HepG2 (cell line): Measurements from ENCODE around the gene RGL3. TPM values are rescaled to one million over a fixed set of nuclear protein-coding genes. Genes with fewer than 3 reads are reported as not detected.

Experiments
- GPBP1L1 ChIP-seq: sonication (generic); formaldehyde crosslinking; IDR thresholded peaks from 2 replicates; pipeline ENCODE4 v1.5.0; 2020; ENCODE audit warnings: mild to moderate bottlenecking, missing genetic modification reagents
- MED13 ChIP-seq: sonication (generic); formaldehyde crosslinking; IDR thresholded peaks from 2 replicates; pipeline ENCODE4 v1.5.0; 2020; ENCODE audit warnings: missing genetic modification reagents
- PAXIP1 ChIP-seq: sonication (generic); formaldehyde crosslinking; conservative IDR thresholded peaks from 2 replicates; pipeline ENCODE4 v1.4.0; 2020; ENCODE audit warnings: mild to moderate bottlenecking, missing genetic modification reagents, moderate library complexity
- SIN3B ChIP-seq: fragments of 150-350 bp; IDR thresholded peaks from 2 replicates; pipeline ENCODE4 v1.6.1; 2014; ENCODE audit warnings: low read length
- ZNF574 ChIP-seq: sonication (generic); formaldehyde crosslinking; IDR thresholded peaks from 2 replicates; pipeline ENCODE4 v1.4.0; 2020; ENCODE audit warnings: missing genetic modification reagents
- ZNF891 ChIP-seq: sonication (generic); formaldehyde crosslinking; IDR thresholded peaks from 2 replicates; pipeline ENCODE4 v1.5.0; 2020; ENCODE audit warnings: mild to moderate bottlenecking, missing genetic modification reagents
- polyA plus RNA-seq, 8 experiments: library from polyadenylated mRNA; depleted of rRNA in 3 of 8; stranded (reverse) in 7 of 8; unstranded in 1 of 8; fragments of >200 nt; fragmentation: Illumina TruSeq in 4 of 8; extraction: Trizol in 4 of 8; gene quantifications; 2 replicates each; pipeline versions ENCODE4 v1.2.1 to v1.2.3, GENCODE V29; 2011 to 2016; ENCODE audit warnings: low read depth in 4 of 8, missing spikeins in 1 of 8, mixed read lengths in 1 of 8; ENCODE audit not compliant: insufficient read depth in 1 of 8
- total RNA-seq, 5 experiments: library from RNA; depleted of rRNA; stranded (reverse); fragments of >200 nt; fragmentation: Illumina TruSeq; extraction: Trizol; gene quantifications; 2 replicates each; pipeline ENCODE4 v1.2.3, GENCODE V29; 2016; ENCODE audit warnings: low read depth in 1 of 5
- TF ChIP-seq, protein P1 (sequence below): sonication (generic); formaldehyde crosslinking; IDR thresholded peaks from 2 replicates; pipeline ENCODE4 v1.5.1; 2020; ENCODE audit warnings: missing genetic modification reagents, mild to moderate bottlenecking, borderline replicate concordance

Gene RGL3
- total and polyA plus RNA-seq, 2 of the 13 experiments (the other 11 are each of a cell fraction or from before 2014, with no cell fraction given) = 4.2 to 7.6 TPM

GRCh38 chr19:11453468-11454341 is 34.6 kb upstream of the RGL3 start (continued):
- TF ChIP-seq PAXIP1 = no peak
- no peak for TF ChIP-seq ZNF891 (CRISPR knock-in tag)
- TF ChIP-seq GPBP1L1 (CRISPR knock-in tag) = no peak
- TF ChIP-seq SIN3B = no peak
- TF ChIP-seq ZNF574 (CRISPR knock-in tag) = no peak
- TF ChIP-seq, protein P1, sequence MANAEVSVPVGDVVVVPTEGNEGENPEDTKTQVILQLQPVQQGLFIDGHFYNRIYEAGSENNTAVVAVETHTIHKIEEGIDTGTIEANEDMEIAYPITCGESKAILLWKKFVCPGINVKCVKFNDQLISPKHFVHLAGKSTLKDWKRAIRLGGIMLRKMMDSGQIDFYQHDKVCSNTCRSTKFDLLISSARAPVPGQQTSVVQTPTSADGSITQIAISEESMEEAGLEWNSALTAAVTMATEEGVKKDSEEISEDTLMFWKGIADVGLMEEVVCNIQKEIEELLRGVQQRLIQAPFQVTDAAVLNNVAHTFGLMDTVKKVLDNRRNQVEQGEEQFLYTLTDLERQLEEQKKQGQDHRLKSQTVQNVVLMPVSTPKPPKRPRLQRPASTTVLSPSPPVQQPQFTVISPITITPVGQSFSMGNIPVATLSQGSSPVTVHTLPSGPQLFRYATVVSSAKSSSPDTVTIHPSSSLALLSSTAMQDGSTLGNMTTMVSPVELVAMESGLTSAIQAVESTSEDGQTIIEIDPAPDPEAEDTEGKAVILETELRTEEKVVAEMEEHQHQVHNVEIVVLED (CRISPR knock-in tag) = no peak
- TF ChIP-seq MED13 = no peak
- TF ChIP-seq, all 625 proteins: peak for 3
